T-helper 22 cell (primary cell): ENCODE results near the gene MRPL51.
"Not testable (repeated sequence)": the region's sequence is repeated elsewhere in the genome, so short reads cannot be mapped to it uniquely, and the experiment has no call there.

ENCODE experiments used
- DNase-seq: peaks from one replicate; pipeline ENCODE4 v3.0.0-alpha.2; 2020; ENCODE audit warnings: low read depth

Gene MRPL51

DNA sequence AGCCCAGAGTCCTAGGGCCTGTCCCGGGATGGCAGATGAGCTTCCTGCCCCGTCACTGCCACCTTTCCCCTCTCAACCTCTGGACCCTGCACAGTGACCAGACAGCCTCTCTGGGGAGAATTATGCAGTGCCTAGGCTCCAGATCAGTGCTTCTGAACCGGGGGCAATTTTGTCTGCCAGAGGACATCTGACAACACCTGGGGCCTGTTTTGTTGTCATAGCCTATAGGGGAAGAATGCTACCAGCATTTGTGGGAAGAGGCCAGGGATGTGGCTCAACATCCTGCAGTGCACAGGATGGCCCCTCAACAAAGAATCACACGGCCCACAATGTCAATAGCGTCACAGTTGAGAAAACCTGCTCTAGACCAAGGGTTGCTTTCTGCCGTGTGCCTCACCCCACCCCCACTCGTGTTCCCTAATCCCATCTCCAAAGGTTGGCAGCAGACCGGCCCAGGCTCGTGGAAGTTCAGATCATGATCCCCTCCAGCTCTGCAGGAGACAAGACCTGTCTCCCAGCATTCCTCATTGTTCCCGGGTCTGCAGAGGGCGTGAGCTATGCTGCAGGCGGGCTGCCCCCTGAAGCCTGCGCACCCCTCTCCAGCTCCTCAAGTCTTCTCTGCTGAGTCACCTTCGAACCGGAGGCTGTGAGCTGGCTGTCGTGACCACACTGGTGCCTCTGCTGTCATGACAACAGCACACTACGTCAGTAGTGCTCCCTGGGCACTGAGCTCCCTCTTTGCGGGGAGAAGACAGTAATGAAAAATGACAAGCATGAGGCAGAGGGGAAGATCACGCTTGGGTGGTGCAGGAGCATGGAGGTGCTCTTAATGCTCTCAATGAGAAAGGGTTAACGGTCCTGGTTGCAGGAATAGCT is 39.2 kb upstream of the MRPL51 start:
- peak; percentile 92 for DNase-seq

DNA sequence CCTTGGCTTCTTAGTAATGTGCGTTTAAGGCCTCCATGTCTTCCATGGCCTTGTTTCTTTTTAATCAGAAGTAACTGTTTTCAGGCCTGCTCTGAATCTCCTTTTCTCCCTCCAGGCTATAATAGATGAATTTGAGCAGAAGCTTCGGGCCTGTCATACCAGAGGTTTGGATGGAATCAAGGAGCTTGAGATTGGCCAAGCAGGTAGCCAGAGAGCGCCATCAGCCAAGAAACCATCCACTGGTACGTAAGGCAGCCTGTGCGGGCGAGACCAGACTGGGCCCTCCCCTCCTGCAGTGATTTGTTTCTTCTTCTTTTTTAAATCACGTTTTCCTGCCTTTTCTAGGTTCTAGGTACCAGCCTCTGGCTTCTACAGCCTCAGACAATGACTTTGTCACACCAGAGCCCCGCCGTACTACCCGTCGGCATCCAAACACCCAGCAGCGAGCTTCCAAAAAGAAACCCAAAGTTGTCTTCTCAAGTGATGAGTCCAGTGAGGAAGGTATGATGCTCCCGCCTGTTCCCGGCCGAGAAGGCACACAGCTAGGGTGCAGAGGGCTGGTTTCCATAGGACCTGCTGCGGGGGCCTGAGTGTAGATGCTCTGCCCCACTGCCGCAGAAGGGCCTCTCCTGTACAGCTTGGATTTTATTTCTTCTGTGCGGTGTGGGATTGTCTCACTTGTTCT is 37.7 kb upstream of the MRPL51 start:
- DNase-seq: no peak

DNA sequence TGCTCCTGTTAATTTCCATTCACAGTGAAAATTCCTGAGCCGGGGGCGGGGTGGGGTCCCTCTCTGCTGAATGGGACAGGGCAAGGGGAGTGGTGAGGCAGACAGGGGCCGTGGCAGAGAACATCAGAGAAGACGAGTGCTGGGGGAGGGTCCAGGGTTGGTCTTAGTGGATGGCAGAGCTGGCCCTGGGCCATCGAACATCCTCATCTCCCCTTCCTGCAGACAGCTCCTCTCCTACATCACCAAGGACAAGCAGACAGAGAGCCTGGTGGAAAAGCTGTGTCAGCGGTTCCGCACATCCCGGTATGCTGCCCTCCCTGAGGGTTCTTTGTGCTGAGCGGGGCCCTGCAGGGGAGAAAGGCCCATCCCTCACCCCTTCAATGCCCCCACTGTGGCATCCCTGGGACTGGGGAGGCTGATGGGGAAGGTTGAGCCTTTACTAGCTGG is 36.3 kb upstream of the MRPL51 start:
- no peak for DNase-seq

DNA sequence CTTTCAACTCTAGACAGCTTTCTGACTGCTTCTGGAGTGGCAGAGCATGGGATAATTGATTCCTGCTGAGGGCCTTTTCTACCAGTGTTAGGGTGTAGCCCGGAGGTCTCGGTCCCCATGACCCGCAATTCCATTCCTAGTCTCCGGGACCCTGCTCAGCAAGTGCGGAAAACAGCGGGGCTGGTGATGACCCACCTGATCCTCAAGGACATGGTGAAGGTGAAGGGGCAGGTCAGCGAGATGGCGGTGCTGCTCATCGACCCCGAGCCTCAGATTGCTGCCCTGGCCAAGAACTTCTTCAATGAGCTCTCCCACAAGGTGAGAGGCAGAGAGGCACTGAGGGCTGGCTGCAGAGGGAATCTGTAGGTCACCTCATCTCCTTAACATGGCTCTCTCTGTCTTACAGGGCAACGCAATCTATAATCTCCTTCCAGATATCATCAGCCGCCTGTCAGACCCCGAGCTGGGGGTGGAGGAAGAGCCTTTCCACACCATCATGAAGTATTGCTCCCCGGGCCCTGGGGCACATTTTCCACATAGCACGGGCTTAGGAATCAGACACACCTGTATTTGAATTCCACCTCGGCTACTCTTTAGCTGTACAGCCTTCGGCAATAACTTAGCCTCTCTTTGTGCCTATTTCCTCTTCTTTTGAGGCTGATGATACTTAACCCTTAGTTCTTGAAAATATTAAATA is 35.6 kb upstream of the MRPL51 start:
- no peak for DNase-seq

DNA sequence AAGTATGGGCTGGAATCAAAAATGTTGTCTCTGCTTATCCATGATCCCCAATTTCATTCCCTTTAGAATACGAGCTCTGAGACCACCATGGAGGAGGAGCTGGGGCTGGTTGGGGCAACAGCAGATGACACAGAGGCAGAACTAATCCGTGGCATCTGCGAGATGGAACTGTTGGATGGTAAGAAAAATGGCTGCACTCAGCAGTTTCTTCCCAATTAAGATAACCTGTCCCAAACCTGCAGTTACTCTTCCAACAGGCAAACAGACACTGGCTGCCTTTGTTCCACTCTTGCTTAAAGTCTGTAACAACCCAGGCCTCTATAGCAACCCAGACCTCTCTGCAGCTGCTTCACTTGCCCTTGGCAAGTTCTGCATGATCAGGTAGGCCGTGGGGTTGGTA is 34.6 kb upstream of the MRPL51 start:
- no peak for DNase-seq

DNA sequence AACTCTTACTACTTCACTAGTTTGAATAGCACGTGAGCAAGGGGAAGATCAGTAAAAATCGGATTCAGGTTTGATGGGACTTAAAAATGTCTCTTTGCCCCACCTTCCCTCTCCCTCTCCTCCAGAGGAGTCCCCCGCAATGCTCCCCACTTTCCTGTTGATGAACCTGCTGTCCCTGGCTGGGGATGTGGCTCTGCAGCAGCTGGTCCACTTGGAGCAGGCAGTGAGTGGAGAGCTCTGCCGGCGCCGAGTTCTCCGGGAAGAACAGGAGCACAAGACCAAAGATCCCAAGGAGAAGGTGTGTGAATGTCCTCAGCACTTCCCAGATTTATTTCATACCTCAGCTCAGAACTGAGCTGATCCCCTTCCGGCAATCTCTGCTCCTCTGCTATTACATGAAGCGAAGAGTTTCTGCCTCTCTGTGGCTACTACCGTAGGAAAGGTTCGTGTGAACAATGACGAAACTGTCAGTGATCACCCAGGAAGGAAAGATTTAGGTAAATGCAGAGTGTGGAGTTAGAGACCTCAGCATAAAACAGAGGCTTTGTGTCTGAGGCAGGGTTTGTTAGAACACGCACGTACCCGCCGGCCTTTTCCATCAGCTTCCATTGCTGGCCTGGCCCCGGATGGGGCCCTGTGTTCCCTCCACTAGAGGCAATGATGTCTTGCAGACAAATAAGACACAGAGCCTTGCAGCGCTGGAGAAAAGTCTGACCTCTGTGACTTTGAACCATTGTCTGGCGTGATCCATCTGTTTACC is 33.9 kb upstream of the MRPL51 start:
- no peak for DNase-seq

DNA sequence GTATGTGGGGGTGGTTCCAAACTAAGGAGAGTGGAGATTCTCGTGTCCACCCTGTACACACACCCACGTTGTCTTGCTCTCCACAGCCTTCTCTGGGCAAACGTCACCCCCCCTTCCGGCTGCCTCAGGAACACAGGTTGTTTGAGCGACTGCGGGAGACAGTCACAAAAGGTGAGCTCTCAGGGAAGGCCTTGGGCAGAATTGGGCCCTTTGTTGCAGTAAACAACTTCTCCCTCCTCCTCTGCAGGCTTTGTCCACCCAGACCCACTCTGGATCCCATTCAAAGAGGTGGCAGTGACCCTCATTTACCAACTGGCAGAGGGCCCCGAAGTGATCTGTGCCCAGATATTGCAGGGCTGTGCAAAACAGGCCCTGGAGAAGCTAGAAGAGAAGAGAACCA is 33.1 kb upstream of the MRPL51 start:
- no peak for DNase-seq

DNA sequence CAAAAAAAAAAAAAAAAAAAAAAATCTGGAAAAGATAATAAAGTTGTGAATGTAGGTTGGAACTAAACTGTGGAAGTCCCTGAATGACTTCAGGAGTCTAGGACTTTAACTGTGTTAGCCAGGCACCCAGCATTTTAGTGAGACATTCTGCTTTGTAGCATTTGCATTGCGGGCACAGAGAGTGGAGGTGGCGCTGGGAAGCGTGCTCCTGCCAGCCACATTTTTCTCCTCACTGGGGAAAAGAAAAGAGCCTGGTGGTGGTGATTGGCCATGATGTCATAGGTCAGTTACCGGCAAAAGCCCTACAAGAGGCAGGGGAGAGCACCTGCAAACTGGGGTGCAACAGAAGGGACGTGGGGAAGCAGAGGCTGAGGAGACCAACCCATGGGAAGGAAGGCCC is 31.6 kb upstream of the MRPL51 start:
- DNase-seq: no peak

DNA sequence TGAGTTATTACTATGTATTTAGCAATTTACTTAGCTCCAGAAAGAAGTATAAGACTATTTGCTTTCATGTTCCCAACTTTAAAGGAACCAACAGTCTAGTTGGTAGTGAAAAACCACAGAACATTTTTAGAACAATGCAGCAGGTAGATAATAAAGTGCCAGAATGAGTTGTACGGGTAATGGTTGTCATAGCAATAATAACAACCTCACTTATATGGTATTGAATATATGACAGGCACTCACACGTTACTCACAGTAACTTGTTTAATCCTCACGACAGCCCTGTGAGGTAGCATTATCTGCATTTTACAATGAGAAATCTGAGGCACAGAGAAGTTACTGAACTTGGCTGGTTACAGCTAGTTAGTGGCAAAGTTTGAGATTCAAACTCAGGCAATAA is 30.6 kb upstream of the MRPL51 start:
- no peak for DNase-seq

DNA sequence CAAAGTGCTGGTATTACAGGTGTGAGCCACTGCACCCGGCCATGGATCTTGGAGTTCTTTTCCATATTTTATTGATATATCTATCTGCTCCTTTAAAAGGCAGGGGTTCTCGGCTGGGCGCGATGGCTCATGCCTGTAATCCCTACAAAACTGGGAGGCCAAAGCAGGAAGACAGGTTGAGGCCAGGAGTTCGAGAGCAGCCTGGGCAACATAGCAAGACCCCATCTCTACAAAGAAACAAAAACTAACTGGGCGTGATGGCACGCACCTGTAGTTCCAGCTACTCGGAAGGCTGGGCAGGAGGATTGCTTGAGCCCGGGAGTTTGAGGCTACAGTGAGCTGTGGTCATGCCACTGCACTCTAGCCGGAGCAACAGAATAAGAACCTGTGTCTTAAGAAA is 29.1 kb upstream of the MRPL51 start:
- no peak for DNase-seq

DNA sequence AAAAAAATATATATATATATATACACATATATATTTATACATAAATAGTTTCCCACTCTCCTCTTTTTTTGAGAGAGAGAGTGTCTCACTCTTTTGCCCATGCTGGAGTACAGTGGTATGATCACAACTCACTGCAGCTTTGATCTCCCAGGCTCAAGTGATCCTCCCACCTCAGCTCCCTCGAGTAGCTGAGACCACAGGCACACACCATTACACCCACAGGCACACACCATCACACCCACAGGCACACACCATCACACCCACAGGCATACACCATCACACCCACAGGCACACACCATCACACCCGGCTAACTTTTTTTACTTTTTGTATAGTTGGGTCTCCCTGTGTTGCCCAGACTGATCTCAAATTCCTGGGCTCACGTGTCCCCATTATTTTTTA is 27.1 kb upstream of the MRPL51 start:
- DNase-seq: no peak

DNA sequence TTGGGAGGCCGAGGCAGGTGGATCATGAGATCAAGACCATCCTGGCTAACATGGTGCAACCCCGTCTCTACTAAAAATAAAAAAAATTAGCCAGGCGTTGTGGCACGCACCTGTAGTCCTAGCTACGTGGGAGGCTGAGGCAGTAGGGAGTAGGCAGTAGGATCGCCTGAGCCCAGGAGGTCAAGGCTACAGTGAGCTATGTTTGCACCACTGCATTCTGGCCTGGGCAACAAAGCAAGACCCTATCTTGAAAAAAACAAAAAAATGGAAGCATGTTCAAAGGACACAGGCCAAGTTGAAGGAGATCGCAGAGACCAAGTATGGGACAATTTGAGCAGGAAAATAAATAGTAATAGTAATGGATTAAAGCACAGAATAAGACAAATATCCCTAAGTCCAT is 15.0 kb upstream of the MRPL51 start:
- DNase-seq: no peak

DNA sequence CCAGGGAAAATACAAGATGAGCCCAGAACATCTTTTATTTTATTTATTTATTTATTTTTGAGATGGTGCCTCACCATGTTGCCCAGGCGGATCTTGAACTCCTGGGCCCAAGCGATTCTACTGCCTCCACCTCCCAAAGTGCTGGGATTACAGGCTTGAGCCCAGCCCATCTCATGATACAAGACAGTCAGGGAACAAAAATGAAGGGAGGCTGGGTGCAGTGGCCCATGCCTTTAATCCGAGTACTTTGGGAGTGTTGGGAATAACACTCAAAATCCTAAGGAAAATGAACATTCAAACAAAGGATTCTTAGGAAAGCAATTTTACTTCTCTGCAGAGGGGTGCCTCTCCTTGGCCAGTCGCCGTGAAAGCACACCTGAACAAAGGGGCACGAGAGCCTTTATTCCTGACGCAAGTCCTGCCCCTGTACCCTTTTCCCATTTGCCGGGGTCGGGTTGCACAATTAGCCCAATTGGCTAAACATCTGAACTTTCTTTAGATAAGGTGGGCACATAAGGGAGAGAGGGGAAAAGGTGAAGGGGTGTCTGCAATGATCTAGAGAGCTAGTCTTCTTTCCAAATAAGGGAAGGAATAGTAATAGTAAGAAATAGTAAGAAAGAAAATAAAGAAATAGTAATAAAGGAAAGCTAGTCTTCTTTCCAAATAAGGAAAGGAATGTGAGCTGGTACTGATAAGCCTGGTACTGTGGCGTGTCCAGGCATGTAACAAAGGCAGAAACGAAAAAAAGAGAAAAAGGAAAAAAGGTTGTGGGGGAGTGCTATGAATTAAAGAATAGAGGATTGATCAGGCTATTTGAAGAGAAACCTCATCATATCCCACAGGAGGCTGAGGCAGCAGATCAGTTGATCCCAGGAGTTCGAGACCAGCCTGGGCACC is 14.3 kb upstream of the MRPL51 start:
- DNase-seq: no peak

DNA sequence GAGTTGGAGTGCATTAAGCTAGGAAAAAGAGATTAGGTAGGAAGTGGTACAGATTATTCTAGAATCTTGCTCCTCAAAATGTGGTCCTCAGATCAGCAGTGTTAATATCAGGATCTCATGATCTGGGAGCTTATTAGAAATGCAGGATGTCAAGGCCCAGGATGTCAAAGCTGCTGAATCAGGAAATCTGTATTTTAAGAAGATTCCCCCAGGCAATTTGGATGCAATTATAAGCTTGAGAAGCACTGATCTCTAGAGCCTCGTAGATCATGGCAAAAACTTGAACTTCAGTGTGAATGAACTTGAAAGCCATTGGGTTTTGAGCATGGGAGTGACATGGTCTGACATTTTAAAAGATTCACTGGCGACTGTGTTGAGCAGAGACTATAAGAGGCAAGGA is 7.4 kb upstream of the MRPL51 start:
- DNase-seq: no peak

DNA sequence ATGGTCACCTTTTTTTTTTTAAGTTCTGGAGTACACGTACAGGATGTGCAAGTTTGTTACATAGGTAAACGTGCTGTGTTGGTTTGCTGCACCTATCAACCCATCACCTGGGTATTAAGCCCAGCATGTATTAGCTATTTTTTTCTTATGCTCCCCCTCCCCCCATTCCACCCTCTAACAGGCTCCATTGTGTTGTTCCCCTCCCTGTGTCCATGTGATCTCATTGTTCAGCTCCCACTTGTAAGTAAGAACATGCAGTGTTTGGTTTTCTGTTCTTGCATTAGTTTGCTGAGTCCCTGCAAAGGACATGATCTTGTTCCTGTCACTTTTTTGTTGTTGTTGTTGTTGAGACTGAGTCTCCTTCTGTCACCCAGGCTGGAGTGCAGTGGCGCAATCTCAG is 4.2 kb upstream of the MRPL51 start:
- not testable (repeated sequence) for DNase-seq

DNA sequence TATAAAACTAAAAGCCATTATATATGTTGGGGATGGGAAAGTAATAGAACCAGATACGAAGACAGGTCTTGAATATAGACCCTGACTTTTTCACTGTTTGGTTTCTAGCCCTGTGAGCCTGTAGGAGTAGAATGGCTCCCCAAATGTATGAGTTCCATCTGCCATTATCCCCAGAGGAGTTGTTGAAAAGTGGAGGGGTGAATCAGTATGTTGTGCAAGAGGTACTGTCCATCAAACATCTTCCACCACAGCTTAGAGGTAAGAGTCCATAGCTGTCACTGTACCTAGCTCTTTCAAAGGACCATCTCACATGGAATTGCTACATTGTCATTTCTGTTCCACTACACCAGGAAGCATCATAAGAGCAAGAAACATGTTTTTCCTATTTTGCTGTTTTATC is 1.9 kb upstream of the MRPL51 start:
- DNase-seq: no peak

DNA sequence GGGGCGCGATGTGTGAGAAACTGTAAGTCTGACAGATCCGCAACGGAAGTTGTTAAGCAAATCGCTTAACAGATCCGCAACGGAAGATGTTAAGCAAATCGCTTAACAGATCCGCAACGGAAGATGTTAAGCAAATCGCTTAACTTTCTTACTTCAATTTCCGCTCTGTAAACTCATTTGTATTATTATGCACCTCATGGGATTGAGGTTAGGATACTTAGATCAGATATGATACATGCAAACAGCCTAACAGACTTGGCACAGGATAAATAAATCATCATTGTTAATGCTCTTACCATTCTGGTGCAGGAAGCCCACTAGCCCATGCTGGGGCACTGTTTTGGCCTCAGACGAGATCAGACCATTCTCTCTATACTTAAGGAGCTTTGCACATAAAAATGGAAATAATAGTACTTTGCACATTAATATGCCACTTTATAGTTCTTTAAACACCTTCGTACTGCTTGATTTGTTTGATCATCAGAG is 1.2 kb upstream of the MRPL51 start:
- no peak for DNase-seq

DNA sequence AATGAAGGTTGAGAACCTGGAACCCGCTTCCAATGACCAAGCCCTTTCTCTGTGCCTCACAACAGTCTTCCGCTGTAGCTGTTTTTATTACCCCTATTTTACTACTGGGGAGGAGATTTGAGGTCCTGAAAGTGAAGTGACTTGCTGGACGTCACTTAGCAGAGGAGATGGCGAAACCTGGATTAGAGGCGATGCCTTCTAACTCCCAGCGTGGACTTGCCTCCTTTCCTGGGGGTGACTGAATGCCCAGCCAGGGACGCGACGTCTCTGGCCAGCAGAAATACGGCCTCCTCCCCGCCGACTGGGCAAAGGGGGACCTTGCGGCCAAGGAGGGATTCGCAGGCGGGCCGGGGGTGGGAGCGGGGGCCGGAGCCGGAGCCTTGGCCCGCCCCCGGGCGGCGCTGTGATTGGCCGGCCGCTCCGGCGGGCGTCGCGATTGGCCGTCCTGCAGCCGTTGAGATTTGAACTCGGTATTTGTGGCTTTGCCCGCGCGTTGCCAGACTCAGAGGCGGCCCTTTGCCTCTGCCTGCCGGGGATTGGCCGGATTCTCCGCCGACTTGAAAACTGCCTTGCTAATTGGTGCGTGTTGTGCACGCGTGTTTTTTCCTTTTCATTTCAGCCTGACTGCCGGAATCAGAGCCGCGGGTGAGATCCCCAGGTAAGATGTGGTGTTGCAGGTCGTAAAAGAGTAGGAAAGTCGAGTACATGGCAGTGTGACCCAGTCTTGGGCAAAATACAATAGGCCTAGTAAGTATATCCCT is 615 bp upstream of the MRPL51 start, which contains the start of gene NCAPD2:
Gene NCAPD2, plus strand, starts transcription at position 606 of the 761 bp plus-strand sequence. CDS start 997 bp downstream, outside the sequence.
- DNase-seq: peak; percentile 94

DNA sequence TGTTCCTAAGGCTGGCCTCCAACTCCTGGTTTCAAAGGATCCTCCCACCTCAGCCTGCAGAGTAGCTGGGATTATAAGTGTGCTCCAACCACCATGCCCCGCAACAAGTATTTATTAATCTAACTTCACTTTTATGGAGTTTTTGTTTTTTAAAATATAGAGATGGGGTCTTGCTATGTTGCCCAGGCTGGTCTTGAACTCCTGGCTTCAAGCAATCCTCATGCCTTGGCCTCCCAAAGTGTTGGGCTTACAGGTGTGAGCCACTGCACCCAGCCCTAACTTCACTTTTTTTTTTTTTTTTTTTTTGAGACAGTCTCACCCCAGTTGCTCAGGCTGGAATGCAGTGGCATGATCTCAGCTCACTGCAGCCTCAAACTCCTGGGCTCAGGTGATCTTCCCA is 2.4 kb downstream of the MRPL51 start:
- not testable (repeated sequence) for DNase-seq

DNA sequence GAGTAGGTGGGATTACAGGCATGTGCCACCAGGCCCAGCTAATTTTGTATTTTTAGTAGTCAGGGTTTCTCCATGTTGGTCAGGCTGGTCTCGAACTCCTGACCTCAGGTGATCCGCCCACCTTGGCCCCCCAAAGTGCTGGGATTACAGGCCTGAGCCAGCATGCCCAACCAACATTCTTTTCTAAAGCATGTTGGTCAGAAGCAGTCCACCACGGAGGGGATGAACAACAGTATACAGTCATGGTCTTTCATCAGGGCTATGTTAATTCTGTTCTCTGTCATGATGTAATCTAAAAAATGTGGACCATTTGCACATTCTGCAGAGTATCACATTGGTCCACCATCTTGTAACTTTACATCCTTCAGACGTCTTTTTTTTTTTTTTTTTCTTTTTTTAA is 3.6 kb downstream of the MRPL51 start:
- no peak for DNase-seq
